ENCODE data around the gene SPINK9.

DNA sequence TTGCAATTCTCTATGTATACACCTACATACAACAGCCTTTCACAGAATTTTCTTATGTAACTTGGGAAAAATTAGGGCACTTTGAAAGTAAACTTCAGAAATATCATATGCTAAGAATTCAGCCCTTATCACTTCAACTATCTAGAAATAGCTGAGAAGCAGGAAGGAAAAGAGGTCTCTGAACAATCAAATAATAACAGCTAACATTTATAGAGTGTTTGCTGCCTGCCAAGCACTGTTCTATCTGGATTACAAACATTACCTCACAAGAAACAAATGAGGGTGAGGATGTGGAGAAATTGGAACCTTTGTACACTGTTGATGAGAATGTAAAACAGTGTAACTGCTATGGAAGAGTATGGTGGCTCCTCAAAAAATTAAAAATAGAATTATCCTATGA, 44.0 kb downstream of the SPINK9 start:
- no peak for TF ChIP-seq POLR2A (IDR thresholded peaks at IDR 0.05)
- TF ChIP-seq, protein P1, sequence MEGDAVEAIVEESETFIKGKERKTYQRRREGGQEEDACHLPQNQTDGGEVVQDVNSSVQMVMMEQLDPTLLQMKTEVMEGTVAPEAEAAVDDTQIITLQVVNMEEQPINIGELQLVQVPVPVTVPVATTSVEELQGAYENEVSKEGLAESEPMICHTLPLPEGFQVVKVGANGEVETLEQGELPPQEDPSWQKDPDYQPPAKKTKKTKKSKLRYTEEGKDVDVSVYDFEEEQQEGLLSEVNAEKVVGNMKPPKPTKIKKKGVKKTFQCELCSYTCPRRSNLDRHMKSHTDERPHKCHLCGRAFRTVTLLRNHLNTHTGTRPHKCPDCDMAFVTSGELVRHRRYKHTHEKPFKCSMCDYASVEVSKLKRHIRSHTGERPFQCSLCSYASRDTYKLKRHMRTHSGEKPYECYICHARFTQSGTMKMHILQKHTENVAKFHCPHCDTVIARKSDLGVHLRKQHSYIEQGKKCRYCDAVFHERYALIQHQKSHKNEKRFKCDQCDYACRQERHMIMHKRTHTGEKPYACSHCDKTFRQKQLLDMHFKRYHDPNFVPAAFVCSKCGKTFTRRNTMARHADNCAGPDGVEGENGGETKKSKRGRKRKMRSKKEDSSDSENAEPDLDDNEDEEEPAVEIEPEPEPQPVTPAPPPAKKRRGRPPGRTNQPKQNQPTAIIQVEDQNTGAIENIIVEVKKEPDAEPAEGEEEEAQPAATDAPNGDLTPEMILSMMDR (IDR thresholded peaks at IDR 0.05): no peak

Data from vagina (tissue), 2 donors.